ENCODE measurements around the gene TSHZ2.

DNA sequence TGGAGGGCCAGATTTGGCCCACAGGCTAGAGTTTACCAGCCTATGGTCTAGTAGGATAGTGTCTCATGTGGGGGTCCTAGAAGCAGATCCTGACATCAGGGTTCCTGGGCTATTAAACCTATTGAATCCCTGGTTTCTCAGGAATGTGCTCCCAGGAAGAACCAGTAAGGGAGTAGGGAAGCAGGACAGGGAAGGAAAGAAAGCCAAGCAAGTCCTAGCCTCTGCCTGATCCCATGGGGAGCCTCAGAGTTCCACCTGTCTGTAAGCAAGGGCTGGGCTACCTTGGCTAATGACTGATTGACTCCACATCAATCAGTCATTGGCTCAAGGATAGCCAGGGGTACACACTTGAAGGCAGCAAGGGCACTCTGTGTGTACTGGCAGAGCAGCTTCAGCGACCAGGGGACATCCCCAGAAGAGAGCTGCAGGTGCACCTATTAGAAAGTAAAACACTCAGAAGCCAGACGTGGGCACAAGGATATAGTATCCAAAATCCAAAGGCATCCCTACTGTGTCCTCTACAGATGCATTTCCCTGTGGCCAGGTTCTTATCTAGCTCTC, 309.5 kb downstream of the TSHZ2 start:
- TF ChIP-seq, protein P1, sequence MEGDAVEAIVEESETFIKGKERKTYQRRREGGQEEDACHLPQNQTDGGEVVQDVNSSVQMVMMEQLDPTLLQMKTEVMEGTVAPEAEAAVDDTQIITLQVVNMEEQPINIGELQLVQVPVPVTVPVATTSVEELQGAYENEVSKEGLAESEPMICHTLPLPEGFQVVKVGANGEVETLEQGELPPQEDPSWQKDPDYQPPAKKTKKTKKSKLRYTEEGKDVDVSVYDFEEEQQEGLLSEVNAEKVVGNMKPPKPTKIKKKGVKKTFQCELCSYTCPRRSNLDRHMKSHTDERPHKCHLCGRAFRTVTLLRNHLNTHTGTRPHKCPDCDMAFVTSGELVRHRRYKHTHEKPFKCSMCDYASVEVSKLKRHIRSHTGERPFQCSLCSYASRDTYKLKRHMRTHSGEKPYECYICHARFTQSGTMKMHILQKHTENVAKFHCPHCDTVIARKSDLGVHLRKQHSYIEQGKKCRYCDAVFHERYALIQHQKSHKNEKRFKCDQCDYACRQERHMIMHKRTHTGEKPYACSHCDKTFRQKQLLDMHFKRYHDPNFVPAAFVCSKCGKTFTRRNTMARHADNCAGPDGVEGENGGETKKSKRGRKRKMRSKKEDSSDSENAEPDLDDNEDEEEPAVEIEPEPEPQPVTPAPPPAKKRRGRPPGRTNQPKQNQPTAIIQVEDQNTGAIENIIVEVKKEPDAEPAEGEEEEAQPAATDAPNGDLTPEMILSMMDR (IDR thresholded peaks at IDR 0.05) = no peak
- no peak for TF ChIP-seq ZFX (IDR thresholded peaks at IDR 0.05; ENCODE audit: borderline replicate concordance)
